ENCODE measurements around the gene MSL3. TPM values are rescaled to one million over a fixed set of nuclear protein-coding genes. Genes with fewer than 3 reads are reported as not detected.
A peak's percentile ranks its signal among the peaks of the same experiment; 100 is the strongest.

The MSL3 gene, protein sequence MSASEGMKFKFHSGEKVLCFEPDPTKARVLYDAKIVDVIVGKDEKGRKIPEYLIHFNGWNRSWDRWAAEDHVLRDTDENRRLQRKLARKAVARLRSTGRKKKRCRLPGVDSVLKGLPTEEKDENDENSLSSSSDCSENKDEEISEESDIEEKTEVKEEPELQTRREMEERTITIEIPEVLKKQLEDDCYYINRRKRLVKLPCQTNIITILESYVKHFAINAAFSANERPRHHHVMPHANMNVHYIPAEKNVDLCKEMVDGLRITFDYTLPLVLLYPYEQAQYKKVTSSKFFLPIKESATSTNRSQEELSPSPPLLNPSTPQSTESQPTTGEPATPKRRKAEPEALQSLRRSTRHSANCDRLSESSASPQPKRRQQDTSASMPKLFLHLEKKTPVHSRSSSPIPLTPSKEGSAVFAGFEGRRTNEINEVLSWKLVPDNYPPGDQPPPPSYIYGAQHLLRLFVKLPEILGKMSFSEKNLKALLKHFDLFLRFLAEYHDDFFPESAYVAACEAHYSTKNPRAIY
- 25.4 and 26.6 TPM in 2 replicates for total RNA-seq (2014; rRNA removed; shearing (Covaris generic))
- 20.0 and 34.3 TPM in 2 replicates for polyA plus RNA-seq (2014; cell fraction: nucleus; rRNA removed)

DNA sequence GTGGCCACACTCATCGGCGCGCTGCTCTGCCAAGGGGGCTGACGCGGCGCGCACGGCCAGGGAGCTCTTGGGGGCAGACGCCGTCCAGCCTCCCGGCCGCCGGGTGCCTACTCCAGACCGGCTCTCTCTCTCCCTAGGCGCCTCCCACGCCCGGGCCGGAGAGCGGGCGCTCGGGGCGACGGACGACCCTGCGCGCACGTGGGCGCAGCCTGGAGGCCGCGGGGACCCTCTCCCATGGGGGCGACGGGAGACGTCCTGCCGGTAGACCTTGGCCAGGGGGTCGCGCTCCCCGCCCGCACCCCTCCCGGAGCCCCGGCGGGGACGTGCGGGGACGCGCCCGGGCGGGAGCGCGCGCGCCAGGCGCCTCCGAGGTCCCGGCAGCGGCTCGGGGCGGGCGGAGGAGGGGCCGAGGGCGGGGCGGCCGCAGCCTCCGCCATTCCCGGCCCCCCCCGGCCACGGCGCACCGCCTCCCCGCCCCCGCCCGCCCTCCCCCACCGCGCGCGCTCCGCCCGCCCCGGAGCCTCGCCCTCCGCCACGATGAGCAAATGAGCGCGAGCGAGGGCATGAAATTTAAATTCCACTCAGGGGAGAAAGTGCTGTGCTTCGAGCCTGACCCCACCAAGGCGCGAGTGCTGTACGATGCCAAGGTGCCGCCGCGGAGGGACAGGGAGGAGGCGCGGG lies at the start of gene MSL3:
TSS of gene MSL3 (plus strand) at position 519 of the 681 bp plus-strand sequence. CDS start at position 546, 27 bp downstream.
- DNase-seq (ENCODE audit: extremely low read depth, low read depth), result peak; percentile 48

- DNase-seq (ENCODE audit: extremely low read depth, low read depth), result no peak
These were observed 35.7 kb upstream of the MSL3 start for GRCh38 chrX:11722304-11722703.

- DNase-seq (ENCODE audit: extremely low read depth, low read depth), result peak; percentile 19
These were observed 33.7 kb upstream of the MSL3 start for GRCh38 chrX:11724122-11725017.

- DNase-seq (ENCODE audit: extremely low read depth, low read depth), result no peak
These were observed 32.2 kb upstream of the MSL3 start for GRCh38 chrX:11725631-11726442.

GRCh38 chrX:11728556-11728955 lies 29.5 kb upstream of the MSL3 start:
- DNase-seq (ENCODE audit: extremely low read depth, low read depth), result no peak

DNA sequence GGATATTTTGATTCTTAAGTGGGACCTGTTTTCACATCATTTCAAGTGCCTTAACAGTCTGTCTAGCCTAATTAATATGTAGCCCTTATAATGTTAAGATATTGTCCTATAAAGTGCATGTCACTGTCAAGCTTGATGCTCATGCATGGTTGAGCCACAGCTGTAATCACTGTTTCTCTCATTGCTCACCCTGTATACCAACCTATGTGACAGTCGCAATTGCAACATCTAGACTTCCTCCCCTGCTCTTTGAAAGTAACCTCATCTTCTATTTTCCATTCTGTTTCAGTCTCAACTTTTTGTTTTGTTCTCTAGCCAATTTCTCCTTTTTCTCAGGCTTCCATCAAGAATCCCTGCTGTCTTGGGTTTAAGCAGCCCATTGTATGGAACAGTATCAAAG lies 24.4 kb upstream of the MSL3 start:
- DNase-seq (ENCODE audit: extremely low read depth, low read depth), result no peak

GRCh38 chrX:11739776-11740175 lies 18.3 kb upstream of the MSL3 start:
- DNase-seq (ENCODE audit: extremely low read depth, low read depth), result no peak

DNA sequence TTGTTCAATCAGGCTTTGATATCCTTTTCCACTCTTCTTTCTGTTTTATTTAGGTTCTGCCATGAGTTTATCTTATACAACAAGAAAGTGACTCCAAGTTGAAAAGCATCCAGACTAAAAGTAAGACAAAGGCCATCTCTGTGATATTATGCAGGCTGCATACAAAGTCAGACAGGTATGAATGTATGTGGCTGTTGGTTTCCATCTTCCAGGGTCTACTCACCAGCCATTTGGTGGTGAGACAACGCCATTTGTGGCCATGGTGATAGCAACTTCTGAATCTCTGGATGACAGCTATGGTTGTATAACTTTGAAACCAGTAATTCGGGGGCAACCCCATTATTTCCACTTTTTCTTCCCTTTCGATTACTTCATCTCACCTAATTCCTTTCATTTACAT lies 17.2 kb upstream of the MSL3 start:
- DNase-seq (ENCODE audit: extremely low read depth, low read depth), result no peak

- no peak for DNase-seq (ENCODE audit: extremely low read depth, low read depth)
These were observed 16.5 kb upstream of the MSL3 start for GRCh38 chrX:11741574-11741973.

DNA sequence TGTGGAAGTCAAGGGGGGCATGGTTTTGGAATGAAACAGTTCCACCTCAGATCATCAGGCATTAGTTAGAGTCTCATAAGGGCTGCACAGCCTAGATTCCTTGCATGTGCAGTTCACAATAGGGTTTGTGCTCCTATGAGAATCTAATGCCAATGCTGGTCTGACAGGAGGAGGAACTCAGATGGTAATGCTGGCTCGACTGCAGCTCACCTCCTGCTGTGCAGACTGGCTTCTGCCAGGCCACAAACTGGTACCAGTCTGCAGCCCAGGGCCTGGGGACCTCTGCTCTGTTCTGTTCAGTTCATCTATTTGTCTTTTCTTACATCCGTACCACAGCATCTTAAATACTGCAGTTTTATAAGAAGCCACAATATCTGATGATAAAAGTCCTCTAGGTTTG lies 12.2 kb upstream of the MSL3 start:
- DNase-seq (ENCODE audit: extremely low read depth, low read depth), result no peak

DNA sequence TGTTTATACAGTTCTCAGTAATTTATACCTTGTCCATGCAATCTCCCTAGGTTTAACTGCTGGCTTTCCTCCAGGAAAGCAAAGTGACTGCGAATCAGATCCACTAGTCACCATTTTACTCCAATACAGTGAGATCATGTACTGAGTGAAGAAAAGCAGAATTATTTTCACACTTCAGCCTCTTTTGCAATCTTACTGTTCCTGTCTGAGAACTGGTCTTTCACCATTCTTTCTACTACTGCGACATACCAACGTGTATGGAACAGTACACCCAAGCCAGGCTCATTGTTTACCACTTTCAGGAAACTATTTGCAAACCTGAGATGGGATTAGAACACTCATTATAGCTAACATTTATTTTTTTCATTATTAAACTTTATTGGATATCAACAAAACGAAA lies 8.0 kb upstream of the MSL3 start:
- no peak for DNase-seq (ENCODE audit: extremely low read depth, low read depth)

DNA sequence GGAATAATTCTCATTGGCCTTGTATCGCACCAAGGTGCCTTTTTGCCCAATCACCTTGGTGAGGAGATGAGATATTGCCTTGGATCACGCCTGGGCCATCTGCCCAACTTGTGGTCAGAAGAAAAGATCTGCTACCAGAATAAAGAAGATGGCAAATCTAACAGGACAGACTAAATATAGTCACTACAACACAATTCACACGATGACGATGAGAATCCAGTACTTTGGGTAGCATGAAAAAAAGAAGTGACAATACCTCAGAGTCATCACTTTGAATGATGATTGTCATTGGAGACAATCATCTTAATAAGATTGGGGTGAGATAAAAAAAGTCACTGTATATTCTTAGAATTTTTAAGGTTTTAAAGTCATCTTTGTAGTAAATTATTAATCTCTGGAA lies 7.3 kb upstream of the MSL3 start:
- DNase-seq (ENCODE audit: extremely low read depth, low read depth), result no peak

DNA sequence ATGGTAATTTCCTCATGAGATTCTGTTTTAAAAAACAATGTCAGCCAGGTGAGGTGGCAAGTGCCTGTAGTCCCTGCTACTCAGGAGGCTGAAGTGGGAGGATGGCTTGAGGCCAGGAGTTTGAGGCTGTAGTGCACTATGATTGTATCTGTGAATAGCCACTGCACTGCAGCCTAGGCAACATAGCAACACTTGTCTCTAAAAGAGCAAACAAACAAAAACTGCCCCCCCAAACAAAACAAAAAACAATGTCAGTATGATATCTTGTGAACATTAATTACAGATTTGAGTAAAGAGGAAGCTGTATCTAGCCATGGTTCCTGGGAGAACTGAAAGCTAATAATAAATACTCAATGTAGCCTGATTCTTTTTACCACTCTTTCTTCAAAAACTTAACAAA lies 6.8 kb upstream of the MSL3 start:
- no peak for DNase-seq (ENCODE audit: extremely low read depth, low read depth)

GRCh38 chrX:11753668-11754067 lies 4.4 kb upstream of the MSL3 start:
- no peak for DNase-seq (ENCODE audit: extremely low read depth, low read depth)

DNA sequence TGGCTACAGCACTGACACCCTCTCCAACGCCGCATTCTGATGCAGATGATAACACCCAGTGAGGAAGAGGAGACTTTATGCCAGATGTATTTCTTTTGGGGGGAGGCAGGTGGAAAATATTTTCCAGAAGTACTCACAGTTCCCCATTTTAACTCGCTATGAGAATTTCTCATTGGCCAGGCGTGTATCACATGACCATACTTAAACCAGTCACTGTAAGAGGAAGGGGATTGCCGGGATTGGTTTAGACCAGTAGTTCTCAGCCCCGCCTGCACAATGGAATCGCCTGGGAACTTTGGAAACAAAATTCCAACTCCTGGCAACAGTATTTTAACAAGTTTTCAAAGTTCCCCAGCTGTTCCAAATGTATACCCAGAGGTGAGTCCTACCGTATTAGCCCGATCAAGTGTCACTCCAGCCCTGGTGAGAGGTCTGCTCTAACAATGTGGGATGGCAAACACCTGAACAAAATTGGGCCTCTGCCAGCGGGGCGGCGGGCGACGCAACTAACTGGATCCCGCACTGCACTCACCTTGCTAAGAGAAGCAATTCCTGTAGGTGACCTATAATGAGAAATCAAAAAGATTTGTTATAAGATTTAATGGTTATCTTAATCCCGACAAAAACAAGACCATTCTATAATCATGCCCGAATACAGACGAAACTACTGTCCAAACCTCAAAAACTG lies 2.9 kb upstream of the MSL3 start:
- no peak for DNase-seq (ENCODE audit: extremely low read depth, low read depth)

GRCh38 chrX:11755724-11756123 lies 2.3 kb upstream of the MSL3 start:
- no peak for DNase-seq (ENCODE audit: extremely low read depth, low read depth)

- no peak for DNase-seq (ENCODE audit: extremely low read depth, low read depth)
These were observed 1.4 kb upstream of the MSL3 start for GRCh38 chrX:11756354-11757318.

- DNase-seq (ENCODE audit: extremely low read depth, low read depth), result no peak
These were observed 679 bp upstream of the MSL3 start for GRCh38 chrX:11757397-11757718.

Data from NCI-H460 (cell line).